Mesenchymal stem cell (in vitro differentiated cells and primary cell): ENCODE results near the gene PRKCB.

Source experiments
- DNase-seq: peaks from one replicate; pipeline ENCODE4 v3.0.0-alpha.2; 2013
- H2AFZ ChIP-seq: one replicate; pipeline ENCODE4 v1.6.1; 2013; ENCODE audit warnings: low read depth, mild to moderate bottlenecking, control low read depth, inconsistent platforms, low read length, moderate library complexity
- H2AK5ac ChIP-seq: 2 replicates; pipeline ENCODE4 v1.6.1; 2013; ENCODE audit warnings: low read length, moderate library complexity, mild to moderate bottlenecking, inconsistent platforms; ENCODE audit not compliant: severe bottlenecking
- H2BK120ac ChIP-seq: one replicate; pipeline ENCODE4 v1.6.1; 2013; ENCODE audit warnings: low read depth, mild to moderate bottlenecking, inconsistent platforms, low read length, moderate library complexity
- H2BK12ac ChIP-seq, 2 experiments: one replicate each; pipeline ENCODE4 v1.6.1; 2013; ENCODE audit warnings: inconsistent platforms in 2 of 2, low read length in 2 of 2, mild to moderate bottlenecking in 2 of 2, moderate library complexity in 2 of 2, control low read depth in 1 of 2
- H2BK15ac ChIP-seq: one replicate; pipeline ENCODE4 v1.6.1; 2013; ENCODE audit warnings: mild to moderate bottlenecking, low read depth, inconsistent platforms; ENCODE audit not compliant: poor library complexity, severe bottlenecking
- H2BK5ac ChIP-seq: 2 replicates; pipeline ENCODE4 v1.6.1; 2013; ENCODE audit warnings: low read depth, mild to moderate bottlenecking, low read length, control low read depth, inconsistent platforms; ENCODE audit not compliant: poor library complexity, severe bottlenecking
- H3K14ac ChIP-seq, 2 experiments: one replicate each; pipeline ENCODE4 v1.6.1; 2013; ENCODE audit warnings: inconsistent platforms in 2 of 2, low read length in 2 of 2, control low read depth in 1 of 2, mild to moderate bottlenecking in 1 of 2, moderate library complexity in 1 of 2
- H3K18ac ChIP-seq, 2 experiments: one replicate each; pipeline ENCODE4 v1.6.1; 2013; ENCODE audit warnings: inconsistent platforms in 2 of 2, low read length in 2 of 2, control low read depth in 1 of 2, low read depth in 1 of 2, mild to moderate bottlenecking in 1 of 2
- H3K23ac ChIP-seq, 2 experiments: one replicate each; pipeline ENCODE4 v1.6.1; 2013; ENCODE audit warnings: inconsistent platforms in 2 of 2, low read length in 2 of 2, mild to moderate bottlenecking in 2 of 2, moderate library complexity in 2 of 2, control low read depth in 1 of 2
- H3K27ac ChIP-seq: 2 replicates; pipeline ENCODE4 v1.5.1; 2013; ENCODE audit warnings: mild to moderate bottlenecking, moderate library complexity, low read length, control low read depth, inconsistent platforms; ENCODE audit not compliant: poor library complexity, severe bottlenecking
- H3K27me3 ChIP-seq, 2 experiments: 2 replicates each; pipeline versions ENCODE4 v1.6.1 to v1.7.0; 2013; ENCODE audit warnings: low read length in 2 of 2, mild to moderate bottlenecking in 2 of 2, moderate library complexity in 2 of 2, control low read depth in 1 of 2, inconsistent platforms in 1 of 2; ENCODE audit not compliant: control insufficient read depth in 1 of 2, insufficient read depth in 1 of 2
- H3K36me3 ChIP-seq, 2 experiments: 2 replicates each; pipeline versions ENCODE4 v1.6.1 to v1.7.0; 2013; ENCODE audit warnings: low read length in 2 of 2, control low read depth in 1 of 2, inconsistent platforms in 1 of 2, low read depth in 1 of 2, mild to moderate bottlenecking in 1 of 2; ENCODE audit not compliant: insufficient read depth in 2 of 2, control insufficient read depth in 1 of 2
- H3K4ac ChIP-seq, 2 experiments: one replicate each; pipeline ENCODE4 v1.6.1; 2013; ENCODE audit warnings: inconsistent platforms in 2 of 2, low read length in 2 of 2, mild to moderate bottlenecking in 2 of 2, moderate library complexity in 2 of 2, control low read depth in 1 of 2, low read depth in 1 of 2
- H3K4me1 ChIP-seq: 2 replicates; pipeline ENCODE4 v1.6.1; 2013; ENCODE audit warnings: low read depth, low read length, control low read depth; ENCODE audit not compliant: control insufficient read depth, insufficient read depth
- H3K4me2 ChIP-seq: 2 replicates; pipeline ENCODE4 v1.6.1; 2013; ENCODE audit warnings: low read length, mild to moderate bottlenecking, inconsistent platforms; ENCODE audit not compliant: poor library complexity, severe bottlenecking
- H3K4me3 ChIP-seq, 2 experiments: 2 replicates each; pipeline versions ENCODE4 v1.5.1 to v1.7.0; 2013; ENCODE audit warnings: low read length in 2 of 2, mild to moderate bottlenecking in 2 of 2, control low read depth in 1 of 2, low read depth in 1 of 2; ENCODE audit not compliant: insufficient read depth in 1 of 2
- H3K79me1 ChIP-seq: replicated peaks from 2 replicates; pipeline ENCODE4 v1.6.1; 2013; ENCODE audit warnings: mild to moderate bottlenecking, control low read depth, low read length, inconsistent platforms; ENCODE audit not compliant: poor library complexity, severe bottlenecking
- H3K9ac ChIP-seq: 2 replicates; pipeline ENCODE4 v1.7.0; 2013; ENCODE audit warnings: mild to moderate bottlenecking, low read length, moderate library complexity
- H3K9me3 ChIP-seq: 2 replicates; pipeline ENCODE4 v1.7.0; 2013; ENCODE audit warnings: mild to moderate bottlenecking, low read length; ENCODE audit not compliant: control insufficient read depth
- H4K8ac ChIP-seq: one replicate; pipeline ENCODE4 v1.6.1; 2013; ENCODE audit warnings: inconsistent platforms, mild to moderate bottlenecking, low read length, moderate library complexity
- H4K91ac ChIP-seq: one replicate; pipeline ENCODE4 v1.6.1; 2013; ENCODE audit warnings: mild to moderate bottlenecking, low read length, inconsistent platforms
- WGBS: methylation state at CpG from one replicate; pipeline ENCODE4 v1.1.7; 2013; ENCODE audit warnings: mixed read lengths; 5-methylcytosine and 5-hydroxymethylcytosine counted together

PRKCB gene

GRCh38 chr16:23917621-23918020 is 81.8 kb downstream of the PRKCB start:
- WGBS, result 76% methylated on average over 6 of the region's 6 CpGs
- Histone ChIP-seq H3K4me1 (no peaks in the 10 kb centered on the region), H3K27ac (no peak overlapping the region), H3K9ac (no peak overlapping the region), H3K27me3 (peaks cover 0 to 4% of the 10 kb centered on the region in 2 experiments), H2BK5ac (no peak overlapping the region), H2BK15ac (no peak overlapping the region), H3K23ac (no peak overlapping the region), H2AFZ (no peak overlapping the region), H3K4me3 (no peak overlapping the region), H3K4ac (no peak overlapping the region), H2BK12ac (no peak overlapping the region), H3K36me3 (no peaks in the 10 kb centered on the region), H3K9me3 (no peaks in the 10 kb centered on the region), H4K8ac (no peak overlapping the region), H3K4me2 (no peak overlapping the region), H2AK5ac (no peak overlapping the region), H3K14ac (no peak overlapping the region), H3K79me1 (no peaks in the 10 kb centered on the region), H2BK120ac (no peak overlapping the region), H3K18ac (no peak overlapping the region), H4K91ac (no peak overlapping the region)
- no peak for DNase-seq

- Histone ChIP-seq H2BK12ac (no peak overlapping the region), H3K14ac (no peak overlapping the region), H3K4me3 (no peak overlapping the region), H2BK120ac (no peak overlapping the region), H3K4me1 (no peaks in the 10 kb centered on the region), H3K23ac (no peak overlapping the region), H2AK5ac (no peak overlapping the region), H3K9me3 (no peaks in the 10 kb centered on the region), H4K91ac (no peak overlapping the region), H4K8ac (no peak overlapping the region), H3K4ac (no peak overlapping the region), H3K9ac (no peak overlapping the region), H3K27ac (no peak overlapping the region), H3K79me1 (no peaks in the 10 kb centered on the region), H3K18ac (no peak overlapping the region), H2AFZ (no peak overlapping the region), H3K27me3 (no peaks in the 10 kb centered on the region), H3K4me2 (no peak overlapping the region), H2BK15ac (no peak overlapping the region), H2BK5ac (no peak overlapping the region), H3K36me3 (no peaks in the 10 kb centered on the region)
- no peak for DNase-seq
- 64% methylated on average over 1 of the region's 2 CpGs for WGBS
These were observed 84.7 kb downstream of the PRKCB start for GRCh38 chr16:23920446-23920845.

- Histone ChIP-seq H2BK120ac (no peak overlapping the region), H3K9me3 (no peaks in the 10 kb centered on the region), H3K27me3 (no peaks in the 10 kb centered on the region), H4K8ac (no peak overlapping the region), H2AK5ac (no peak overlapping the region), H3K27ac (no peak overlapping the region), H3K4ac (no peak overlapping the region), H2BK15ac (no peak overlapping the region), H3K36me3 (no peaks in the 10 kb centered on the region), H4K91ac (no peak overlapping the region), H3K23ac (no peak overlapping the region), H3K4me1 (no peaks in the 10 kb centered on the region), H3K4me2 (no peak overlapping the region), H3K79me1 (no peaks in the 10 kb centered on the region), H3K18ac (no peak overlapping the region), H3K4me3 (no peak overlapping the region), H2BK12ac (no peak overlapping the region), H2AFZ (no peak overlapping the region), H3K9ac (no peak overlapping the region), H3K14ac (no peak overlapping the region), H2BK5ac (no peak overlapping the region)
- WGBS, result 49% methylated on average over 2 of the region's 3 CpGs
- DNase-seq, result no peak
These were observed 85.1 kb downstream of the PRKCB start for GRCh38 chr16:23920899-23921298.

- H3K14ac ChIP-seq, result no peak overlapping the region
- H3K9ac ChIP-seq, result no peak overlapping the region
- H3K79me1 ChIP-seq, result no peaks in the 10 kb centered on the region
- H2BK120ac ChIP-seq, result no peak overlapping the region
- no peak overlapping the region for H3K27ac ChIP-seq
- H4K91ac ChIP-seq, result no peak overlapping the region
- no peak overlapping the region for H2BK5ac ChIP-seq
- no peak overlapping the region for H4K8ac ChIP-seq
- no peak for DNase-seq
- H3K27me3 ChIP-seq, result no peaks in the 10 kb centered on the region
- H3K4me3 ChIP-seq, result no peak overlapping the region
- H2AK5ac ChIP-seq, result no peak overlapping the region
- H2AFZ ChIP-seq, result no peak overlapping the region
- no peaks in the 10 kb centered on the region for H3K4me1 ChIP-seq
- H3K4ac ChIP-seq, result no peak overlapping the region
- no peaks in the 10 kb centered on the region for H3K9me3 ChIP-seq
- H3K23ac ChIP-seq, result no peak overlapping the region
- H3K4me2 ChIP-seq, result no peak overlapping the region
- no peak overlapping the region for H2BK15ac ChIP-seq
- no peak overlapping the region for H3K18ac ChIP-seq
- no peaks in the 10 kb centered on the region for H3K36me3 ChIP-seq
- no peak overlapping the region for H2BK12ac ChIP-seq
These were observed 86.6 kb downstream of the PRKCB start for GRCh38 chr16:23922406-23922805.
